ENCODE measurements around the gene INPP5D. TPM values are rescaled to one million over a fixed set of nuclear protein-coding genes. Genes with fewer than 3 reads are reported as not detected.

The INPP5D gene
- total RNA-seq, 1 donor from 2014 or later: 33.4 TPM

GRCh38 chr2:233125455-233126065 lies 65.4 kb downstream of the INPP5D start:
- Histone ChIP-seq H3K27me3 (no peaks in the 10 kb centered on the region), H3K9me3 (no peaks in the 10 kb centered on the region), H3K36me3 (no peaks in the 10 kb centered on the region)

GRCh38 chr2:233129351-233129978 lies 69.3 kb downstream of the INPP5D start:
- no peak for TF ChIP-seq POLR2A (IDR thresholded peaks at IDR 0.05)
- no peak for TF ChIP-seq CTCF (IDR thresholded peaks at IDR 0.05)
- TF ChIP-seq POLR2AphosphoS5 (IDR thresholded peaks at IDR 0.05; ENCODE audit: insufficient read depth in 1 of 2, low read depth in 1 of 2): no peak
- Histone ChIP-seq H3K4me1 (no peaks in the 10 kb centered on the region), H3K36me3 (no peaks in the 10 kb centered on the region), H3K4me3 (no peak overlapping the region), H3K9me3 (no peaks in the 10 kb centered on the region), H3K27me3 (no peaks in the 10 kb centered on the region), H3K27ac (no peak overlapping the region)
- intact Hi-C loops (cut with DNase I): no loop called here
- no peak for DNase-seq (ENCODE audit: extremely low spot score in 2 of 2)

More at GRCh38 chr2:233125455-233126065, 65.4 kb downstream of the INPP5D start:
- Histone ChIP-seq H3K4me3 (no peak overlapping the region), H3K27ac (no peak overlapping the region), H3K4me1 (no peaks in the 10 kb centered on the region)
- intact Hi-C loops (cut with DNase I): no loop called here
- TF ChIP-seq POLR2A (IDR thresholded peaks at IDR 0.05) (no peak), CTCF (IDR thresholded peaks at IDR 0.05) (no peak), POLR2AphosphoS5 (IDR thresholded peaks at IDR 0.05; ENCODE audit: insufficient read depth in 1 of 2, low read depth in 1 of 2) (no peak)
- no peak for DNase-seq (ENCODE audit: extremely low spot score in 2 of 2)

DNA sequence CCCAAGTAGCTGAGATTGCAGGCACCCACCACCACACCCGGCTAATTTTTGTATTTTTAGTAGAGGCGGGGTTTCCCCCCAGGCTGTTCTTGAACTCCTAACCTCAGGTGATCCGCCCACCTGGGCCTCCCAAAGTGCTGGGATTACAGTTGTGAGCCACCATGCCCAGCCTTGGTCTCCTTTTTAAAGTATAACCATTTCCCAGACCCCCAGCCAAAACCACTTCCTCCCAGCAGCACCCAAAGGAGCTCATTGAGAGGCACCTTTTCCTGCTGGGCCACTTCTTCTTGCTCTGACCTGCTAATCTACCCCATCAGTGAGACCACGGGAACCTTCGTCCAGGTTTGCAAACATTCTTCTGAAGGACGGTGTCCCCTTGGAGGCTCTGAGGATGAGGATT lies 69.9 kb downstream of the INPP5D start:
- Histone ChIP-seq H3K27me3 (no peaks in the 10 kb centered on the region), H3K4me1 (no peaks in the 10 kb centered on the region), H3K27ac (no peak overlapping the region), H3K36me3 (no peaks in the 10 kb centered on the region), H3K4me3 (no peak overlapping the region), H3K9me3 (no peaks in the 10 kb centered on the region)
- no peak for DNase-seq (ENCODE audit: extremely low spot score in 2 of 2)
- intact Hi-C loops (cut with DNase I): no loop called here
- TF ChIP-seq CTCF (IDR thresholded peaks at IDR 0.05) (no peak), POLR2AphosphoS5 (IDR thresholded peaks at IDR 0.05; ENCODE audit: insufficient read depth in 1 of 2, low read depth in 1 of 2) (no peak), POLR2A (IDR thresholded peaks at IDR 0.05) (no peak)

DNA sequence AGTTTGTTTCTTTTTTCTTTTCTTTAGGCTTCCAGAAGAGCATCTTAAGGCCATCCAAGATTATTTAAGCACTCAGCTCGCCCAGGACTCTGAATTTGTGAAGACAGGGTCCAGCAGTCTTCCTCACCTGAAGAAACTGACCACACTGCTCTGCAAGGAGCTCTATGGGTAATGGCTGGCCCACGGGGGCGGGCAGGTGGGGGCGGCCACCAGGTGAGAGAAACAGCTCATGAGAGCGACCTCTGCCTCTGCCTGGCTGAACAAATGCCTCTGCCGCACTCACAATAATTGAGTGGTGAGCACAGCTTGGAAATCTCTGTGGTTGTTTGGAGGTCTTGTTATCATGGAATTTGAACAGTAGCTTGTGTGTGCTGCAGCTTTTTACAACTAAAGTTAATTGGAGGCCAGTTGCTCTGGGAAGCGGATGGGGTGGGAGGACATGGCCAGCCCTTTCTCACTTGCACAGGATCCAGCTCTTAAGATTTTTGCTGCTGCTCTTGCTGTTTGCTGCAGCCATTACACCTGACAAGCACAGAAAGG lies 70.4 kb downstream of the INPP5D start:
- H3K27me3 ChIP-seq: no peaks in the 10 kb centered on the region
- DNase-seq (ENCODE audit: extremely low spot score in 2 of 2): no peak
- intact Hi-C loops (cut with DNase I): no loop called here
- no peaks in the 10 kb centered on the region for H3K9me3 ChIP-seq
- TF ChIP-seq POLR2AphosphoS5 (IDR thresholded peaks at IDR 0.05; ENCODE audit: insufficient read depth in 1 of 2, low read depth in 1 of 2) (no peak), CTCF (IDR thresholded peaks at IDR 0.05) (no peak), POLR2A (IDR thresholded peaks at IDR 0.05) (no peak)
- no peak overlapping the region for H3K4me3 ChIP-seq
- no peaks in the 10 kb centered on the region for H3K36me3 ChIP-seq
- no peak overlapping the region for H3K27ac ChIP-seq
- H3K4me1 ChIP-seq: no peaks in the 10 kb centered on the region
